EL (cell line): ENCODE data around the gene APOBEC3F.
A peak's percentile ranks its signal among the peaks of the same experiment; 100 is the strongest.

Source experiments
- DNase-seq: peaks from one replicate; pipeline ENCODE4 v3.0.0-alpha.2; 2016

Gene APOBEC3F

GRCh38 chr22:39095971-39096370 lies 55.3 kb downstream of the APOBEC3F start:
- DNase-seq, result no peak

- DNase-seq, result peak; percentile 47
Measured at GRCh38 chr22:39097098-39098020, 56.7 kb downstream of the APOBEC3F start, which contains the start of gene APOBEC3H. Gene APOBEC3H, plus strand, starts transcription at chr22:39097244. Its CDS starts 3,035 bp downstream, at chr22:39100279.

GRCh38 chr22:39098026-39098425 lies 57.4 kb downstream of the APOBEC3F start:
- DNase-seq, result no peak

- DNase-seq, result no peak
Measured at GRCh38 chr22:39098576-39098975, 57.9 kb downstream of the APOBEC3F start.

- no peak for DNase-seq
Measured at GRCh38 chr22:39101226-39101625, 60.6 kb downstream of the APOBEC3F start.

GRCh38 chr22:39103431-39103830 lies 62.8 kb downstream of the APOBEC3F start:
- DNase-seq, result no peak
